HUES48 (cell line): Measurements from ENCODE around the gene MBP.

Experiments used
- H3K27ac ChIP-seq: one replicate; pipeline ENCODE4 v1.7.0; 2013; ENCODE audit warnings: low read depth, low read length, inconsistent platforms
- H3K27me3 ChIP-seq: 2 replicates; pipeline ENCODE4 v1.6.1; 2013; ENCODE audit warnings: mild to moderate bottlenecking, low read length; ENCODE audit not compliant: control insufficient read depth, insufficient read depth
- H3K36me3 ChIP-seq: 2 replicates; pipeline ENCODE4 v1.6.1; 2013; ENCODE audit warnings: low read length; ENCODE audit not compliant: control insufficient read depth, insufficient read depth
- H3K4me1 ChIP-seq: 2 replicates; pipeline ENCODE4 v1.6.1; 2013; ENCODE audit warnings: mild to moderate bottlenecking, low read length; ENCODE audit not compliant: control insufficient read depth, insufficient read depth
- H3K4me3 ChIP-seq: 2 replicates; pipeline ENCODE4 v1.5.1; 2013; ENCODE audit warnings: mild to moderate bottlenecking, low read depth, low read length
- H3K9ac ChIP-seq: 2 replicates; pipeline ENCODE4 v1.6.1; 2013; ENCODE audit warnings: mild to moderate bottlenecking, low read depth, low read length, moderate library complexity
- H3K9me3 ChIP-seq: 2 replicates; pipeline ENCODE4 v1.6.1; 2013; ENCODE audit warnings: low read length; ENCODE audit not compliant: control insufficient read depth, insufficient read depth

Gene MBP

GRCh38 chr18:77087393-77088141 is 45.0 kb downstream of the MBP start:
- peak overlapping the region; percentile 54 for H3K4me3 ChIP-seq
- no peaks in the 10 kb centered on the region for H3K9me3 ChIP-seq
- no peak overlapping the region for H3K9ac ChIP-seq
- H3K27me3 ChIP-seq: peaks cover 13% of the 10 kb centered on the region
- no peaks in the 10 kb centered on the region for H3K36me3 ChIP-seq
- H3K4me1 ChIP-seq: peaks cover 14% of the 10 kb centered on the region
- no peak overlapping the region for H3K27ac ChIP-seq

- Histone ChIP-seq H3K4me1 (peaks cover 14% of the 10 kb centered on the region), H3K27ac (no peak overlapping the region)
Observed at GRCh38 chr18:77086656-77087392, 45.8 kb downstream of the MBP start.

GRCh38 chr18:77086034-77086433 is 46.5 kb downstream of the MBP start:
- no peak overlapping the region for H3K27ac ChIP-seq
- H3K36me3 ChIP-seq: no peaks in the 10 kb centered on the region
- H3K9me3 ChIP-seq: no peaks in the 10 kb centered on the region
- H3K27me3 ChIP-seq: peaks cover 13% of the 10 kb centered on the region
- peaks cover 14% of the 10 kb centered on the region for H3K4me1 ChIP-seq
- no peak overlapping the region for H3K4me3 ChIP-seq
- H3K9ac ChIP-seq: no peak overlapping the region

More at GRCh38 chr18:77086656-77087392, 45.8 kb downstream of the MBP start:
- H3K36me3 ChIP-seq: no peaks in the 10 kb centered on the region
- H3K9me3 ChIP-seq: no peaks in the 10 kb centered on the region
- H3K9ac ChIP-seq: no peak overlapping the region
- H3K4me3 ChIP-seq: peak overlapping the region; percentile 54
- peaks cover 13% of the 10 kb centered on the region for H3K27me3 ChIP-seq

GRCh38 chr18:77084688-77085035 is 47.9 kb downstream of the MBP start:
- Histone ChIP-seq H3K4me1 (peaks cover 14% of the 10 kb centered on the region), H3K27ac (no peak overlapping the region), H3K4me3 (no peak overlapping the region), H3K27me3 (peaks cover 13% of the 10 kb centered on the region), H3K9ac (no peak overlapping the region), H3K9me3 (no peaks in the 10 kb centered on the region), H3K36me3 (no peaks in the 10 kb centered on the region)

- H3K4me1 ChIP-seq: 0 out of 2 replicates have a peak, but pooled peaks cover 3% of the 10 kb centered on the region
- no peaks in the 10 kb centered on the region for H3K36me3 ChIP-seq
- H3K27ac ChIP-seq: no peak overlapping the region
- no peaks in the 10 kb centered on the region for H3K9me3 ChIP-seq
- H3K4me3 ChIP-seq: no peak overlapping the region
- no peak overlapping the region for H3K9ac ChIP-seq
- H3K27me3 ChIP-seq: peaks cover 13% of the 10 kb centered on the region
Observed at GRCh38 chr18:77082316-77082955, 50.1 kb downstream of the MBP start.

GRCh38 chr18:77081390-77081778 is 51.2 kb downstream of the MBP start:
- Histone ChIP-seq H3K27me3 (peaks cover 6% of the 10 kb centered on the region), H3K4me3 (no peak overlapping the region), H3K36me3 (no peaks in the 10 kb centered on the region), H3K27ac (no peak overlapping the region), H3K4me1 (0 out of 2 replicates have a peak, but pooled peaks cover 3% of the 10 kb centered on the region), H3K9ac (no peak overlapping the region), H3K9me3 (no peaks in the 10 kb centered on the region)

GRCh38 chr18:77079954-77080682 is 52.5 kb downstream of the MBP start:
- Histone ChIP-seq H3K27me3 (no peaks in the 10 kb centered on the region), H3K9ac (no peak overlapping the region), H3K9me3 (no peaks in the 10 kb centered on the region), H3K4me1 (0 out of 2 replicates have a peak, but pooled peaks cover 3% of the 10 kb centered on the region), H3K36me3 (no peaks in the 10 kb centered on the region), H3K27ac (no peak overlapping the region), H3K4me3 (no peak overlapping the region)

- no peaks in the 10 kb centered on the region for H3K36me3 ChIP-seq
- H3K4me3 ChIP-seq: no peak overlapping the region
- 0 out of 2 replicates have a peak, but pooled peaks cover 3% of the 10 kb centered on the region for H3K4me1 ChIP-seq
- H3K27ac ChIP-seq: no peak overlapping the region
- no peak overlapping the region for H3K9ac ChIP-seq
- H3K9me3 ChIP-seq: no peaks in the 10 kb centered on the region
- H3K27me3 ChIP-seq: no peaks in the 10 kb centered on the region
Observed at GRCh38 chr18:77079088-77079487, 53.5 kb downstream of the MBP start.

GRCh38 chr18:77078690-77079070 is 53.9 kb downstream of the MBP start:
- H3K27me3 ChIP-seq: no peaks in the 10 kb centered on the region
- H3K4me3 ChIP-seq: no peak overlapping the region
- H3K9me3 ChIP-seq: no peaks in the 10 kb centered on the region
- H3K36me3 ChIP-seq: no peaks in the 10 kb centered on the region
- 0 out of 2 replicates have a peak, but pooled peaks cover 3% of the 10 kb centered on the region for H3K4me1 ChIP-seq
- H3K27ac ChIP-seq: no peak overlapping the region
- H3K9ac ChIP-seq: no peak overlapping the region

- Histone ChIP-seq H3K9ac (no peak overlapping the region), H3K4me1 (0 out of 2 replicates have a peak, but pooled peaks cover 3% of the 10 kb centered on the region), H3K4me3 (no peak overlapping the region), H3K9me3 (no peaks in the 10 kb centered on the region), H3K27ac (no peak overlapping the region), H3K27me3 (no peaks in the 10 kb centered on the region), H3K36me3 (no peaks in the 10 kb centered on the region)
Observed at GRCh38 chr18:77077941-77078689, 54.5 kb downstream of the MBP start.
